HEK293 (cell line): ENCODE results near the gene HARS1.

Source experiments
- CTCF ChIA-PET: fragments of 350-600 bp; formaldehyde crosslinking; extraction: SDS; loops from one replicate; lab custom pipeline; 2021; ENCODE audit warnings: antibody characterized with exemption; lab: Yijun Ruan, JAX
- POLR2A ChIA-PET: fragments of 300-600 bp; formaldehyde crosslinking; extraction: SDS; loops from one replicate; lab custom pipeline; 2020; ENCODE audit warnings: antibody characterized with exemption, inconsistent platforms; lab: Yijun Ruan, JAX
- H3K27ac ChIP-seq: fragments of 200-500 bp; sonication (Bioruptor generic); 2 replicates; pipeline ENCODE4 v1.5.1; 2014; ENCODE audit warnings: low read depth, low read length, control low read depth, inconsistent platforms; ENCODE audit errors: extremely low read depth
- H3K36me3 ChIP-seq, 2 experiments: fragments of 200-500 bp in 1 of 2; sonication (Bioruptor generic) in 1 of 2; 1 replicate in 1 of 2; 2 replicates in 1 of 2; pipeline ENCODE4 v1.5.1; 2014 to 2017; ENCODE audit warnings: inconsistent platforms in 2 of 2, low read length in 2 of 2; ENCODE audit not compliant: control insufficient read depth in 2 of 2, insufficient read depth in 1 of 2
- H3K4me1 ChIP-seq: fragments of 200-500 bp; sonication (Bioruptor generic); 2 replicates; pipeline ENCODE4 v1.5.1; 2014; ENCODE audit warnings: mild to moderate bottlenecking, low read length, inconsistent platforms; ENCODE audit not compliant: control insufficient read depth, insufficient read depth
- H3K4me3 ChIP-seq: 2 replicates; pipeline ENCODE4 v1.5.1; 2011; ENCODE audit warnings: low read depth, mild to moderate bottlenecking, control low read depth, low read length, moderate library complexity
- H3K9me3 ChIP-seq: fragments of 200-500 bp; sonication (Bioruptor generic); 2 replicates; pipeline ENCODE4 v1.5.1; 2014; ENCODE audit warnings: low read depth, low read length, inconsistent platforms; ENCODE audit not compliant: control insufficient read depth, insufficient read depth
- FEZF1 ChIP-seq: fragments of 450-650 bp; formaldehyde crosslinking; IDR thresholded peaks from 2 replicates; pipeline ENCODE4 v1.5.1; 2016; ENCODE audit warnings: missing biosample characterization, missing genetic modification characterization
- GFI1B ChIP-seq: fragments of 450-650 bp; formaldehyde crosslinking; IDR thresholded peaks from 2 replicates; pipeline ENCODE4 v1.5.1; 2016; ENCODE audit warnings: missing biosample characterization, missing genetic modification characterization
- KLF10 ChIP-seq: fragments of 450-650 bp; IDR thresholded peaks from 2 replicates; pipeline ENCODE4 v1.5.1; 2018; ENCODE audit warnings: missing biosample characterization, mild to moderate bottlenecking, missing genetic modification characterization
- KLF7 ChIP-seq: fragments of 450-650 bp; formaldehyde crosslinking; IDR thresholded peaks from 2 replicates; pipeline ENCODE4 v1.5.1; 2016; ENCODE audit warnings: missing biosample characterization, missing genetic modification characterization, borderline replicate concordance
- SALL2 ChIP-seq: fragments of 450-650 bp; formaldehyde crosslinking; IDR thresholded peaks from 2 replicates; pipeline ENCODE4 v1.5.0; 2017; ENCODE audit warnings: missing biosample characterization, mild to moderate bottlenecking, missing genetic modification characterization, borderline replicate concordance
- SP3 ChIP-seq: fragments of 450-650 bp; formaldehyde crosslinking; IDR thresholded peaks from 2 replicates; pipeline ENCODE4 v1.5.1; 2016; ENCODE audit warnings: missing biosample characterization, missing genetic modification characterization
- TRIM28 ChIP-seq: IDR thresholded peaks from 2 replicates; pipeline ENCODE4 v1.6.1; 2011; ENCODE audit warnings: low read length, control low read depth, borderline replicate concordance
- ZBTB48 ChIP-seq: fragments of 450-650 bp; formaldehyde crosslinking; IDR thresholded peaks from 2 replicates; pipeline ENCODE4 v1.5.1; 2016; ENCODE audit warnings: missing biosample characterization, missing genetic modification characterization
- ZIC2 ChIP-seq: fragments of 450-650 bp; formaldehyde crosslinking; IDR thresholded peaks from 2 replicates; pipeline ENCODE4 v1.5.1; 2016; ENCODE audit warnings: missing biosample characterization, missing genetic modification characterization
- ZNF10 ChIP-seq: fragments of 450-650 bp; formaldehyde crosslinking; IDR thresholded peaks from 2 replicates; pipeline ENCODE4 v1.5.1; 2017; ENCODE audit warnings: missing biosample characterization, missing genetic modification characterization
- ZNF184 ChIP-seq: fragments of 450-650 bp; IDR thresholded peaks from 2 replicates; pipeline ENCODE4 v1.5.1; 2018; ENCODE audit warnings: missing biosample characterization, mild to moderate bottlenecking, missing genetic modification characterization
- ZNF2 ChIP-seq: fragments of 450-650 bp; formaldehyde crosslinking; IDR thresholded peaks from 2 replicates; pipeline ENCODE4 v1.5.1; 2016; ENCODE audit warnings: missing biosample characterization, missing genetic modification characterization
- ZNF354C ChIP-seq: fragments of 450-650 bp; formaldehyde crosslinking; IDR thresholded peaks from 2 replicates; pipeline ENCODE4 v1.5.1; 2016; ENCODE audit warnings: missing biosample characterization, missing genetic modification characterization, low read depth, borderline replicate concordance
- ZNF391 ChIP-seq: fragments of 450-650 bp; formaldehyde crosslinking; IDR thresholded peaks from 2 replicates; pipeline ENCODE4 v1.5.1; 2016; ENCODE audit warnings: low read depth, missing biosample characterization, missing genetic modification characterization, borderline replicate concordance
- ZNF488 ChIP-seq: fragments of 450-650 bp; formaldehyde crosslinking; IDR thresholded peaks from 2 replicates; pipeline ENCODE4 v1.5.1; 2016; ENCODE audit warnings: missing biosample characterization, missing genetic modification characterization
- ZNF518A ChIP-seq: fragments of 450-650 bp; formaldehyde crosslinking; conservative IDR thresholded peaks from 2 replicates; pipeline ENCODE4 v1.5.1; 2016; ENCODE audit warnings: low read depth, missing biosample characterization, missing genetic modification characterization
- ZNF580 ChIP-seq: fragments of 450-650 bp; formaldehyde crosslinking; IDR thresholded peaks from 2 replicates; pipeline ENCODE4 v1.5.1; 2016; ENCODE audit warnings: missing biosample characterization, missing genetic modification characterization
- ZNF600 ChIP-seq: fragments of 450-650 bp; formaldehyde crosslinking; IDR thresholded peaks from 2 replicates; pipeline ENCODE4 v1.5.1; 2016; ENCODE audit warnings: missing biosample characterization, missing genetic modification characterization
- ZNF623 ChIP-seq: fragments of 450-650 bp; formaldehyde crosslinking; IDR thresholded peaks from 2 replicates; pipeline ENCODE4 v1.5.1; 2016; ENCODE audit warnings: missing biosample characterization, missing genetic modification characterization
- ZNF629 ChIP-seq: fragments of 450-650 bp; formaldehyde crosslinking; IDR thresholded peaks from 2 replicates; pipeline ENCODE4 v1.5.1; 2017; ENCODE audit warnings: missing biosample characterization, missing genetic modification characterization
- ZNF776 ChIP-seq: fragments of 450-650 bp; formaldehyde crosslinking; IDR thresholded peaks from 2 replicates; pipeline ENCODE4 v1.5.0; 2017; ENCODE audit warnings: missing biosample characterization, missing genetic modification characterization, borderline replicate concordance
- TF ChIP-seq, protein P1 (sequence below): fragments of 450-650 bp; IDR thresholded peaks from 2 replicates; pipeline ENCODE4 v1.5.1; 2018; ENCODE audit warnings: missing biosample characterization, missing genetic modification characterization
- TF ChIP-seq, protein P2 (sequence below): fragments of 450-650 bp; formaldehyde crosslinking; IDR thresholded peaks from 2 replicates; pipeline ENCODE4 v1.5.1; 2016; ENCODE audit warnings: missing biosample characterization, missing genetic modification characterization

HARS1 gene, protein sequence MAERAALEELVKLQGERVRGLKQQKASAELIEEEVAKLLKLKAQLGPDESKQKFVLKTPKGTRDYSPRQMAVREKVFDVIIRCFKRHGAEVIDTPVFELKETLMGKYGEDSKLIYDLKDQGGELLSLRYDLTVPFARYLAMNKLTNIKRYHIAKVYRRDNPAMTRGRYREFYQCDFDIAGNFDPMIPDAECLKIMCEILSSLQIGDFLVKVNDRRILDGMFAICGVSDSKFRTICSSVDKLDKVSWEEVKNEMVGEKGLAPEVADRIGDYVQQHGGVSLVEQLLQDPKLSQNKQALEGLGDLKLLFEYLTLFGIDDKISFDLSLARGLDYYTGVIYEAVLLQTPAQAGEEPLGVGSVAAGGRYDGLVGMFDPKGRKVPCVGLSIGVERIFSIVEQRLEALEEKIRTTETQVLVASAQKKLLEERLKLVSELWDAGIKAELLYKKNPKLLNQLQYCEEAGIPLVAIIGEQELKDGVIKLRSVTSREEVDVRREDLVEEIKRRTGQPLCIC

DNA sequence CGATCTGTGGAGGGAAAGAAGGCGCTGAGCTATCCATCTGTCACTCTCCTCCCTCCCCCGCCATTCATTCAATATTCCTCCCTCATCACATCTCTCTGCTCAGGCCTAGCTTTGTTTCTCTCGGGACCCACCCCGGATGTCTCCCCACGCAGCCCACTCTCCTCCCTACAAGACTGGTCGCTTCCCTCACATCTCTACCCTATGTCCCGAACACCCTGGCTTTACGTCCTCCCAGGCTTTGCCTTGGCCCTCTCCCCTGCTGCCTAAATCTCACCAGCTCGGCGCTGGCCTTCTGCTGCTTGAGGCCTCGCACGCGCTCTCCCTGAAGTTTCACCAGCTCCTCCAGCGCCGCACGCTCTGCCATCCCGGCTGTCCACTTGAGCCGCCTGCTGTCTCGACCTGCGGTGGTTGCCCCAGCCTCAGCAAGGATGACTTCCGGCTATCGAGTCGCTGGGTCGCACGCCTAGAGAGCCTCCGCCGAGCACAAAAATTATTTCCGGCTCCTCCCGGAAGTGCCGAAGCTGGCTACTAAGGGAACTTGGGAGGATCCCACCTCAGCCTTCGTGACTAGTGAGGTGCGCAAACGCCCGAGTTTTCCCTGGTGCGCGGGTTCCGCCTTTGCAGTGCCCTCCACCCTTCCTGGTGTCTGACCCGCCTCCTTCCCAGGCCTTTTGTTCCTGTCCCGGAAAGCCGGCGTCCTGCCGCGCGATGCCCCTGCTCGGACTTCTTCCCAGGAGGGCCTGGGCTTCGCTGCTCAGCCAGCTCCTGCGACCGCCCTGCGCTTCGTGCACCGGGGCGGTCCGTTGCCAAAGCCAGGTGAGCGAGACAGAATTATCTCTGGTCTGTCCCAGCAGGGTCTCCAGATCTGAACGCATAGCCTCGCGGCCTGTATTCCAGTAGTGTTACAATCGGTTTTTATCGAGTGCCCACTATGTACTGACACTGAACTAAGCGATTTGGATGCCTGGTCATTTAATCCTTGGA is at the start of gene HARS1, which contains the start of gene HARS2:
Gene HARS1 (minus strand): TSS at position 430 of the 984 bp plus-strand sequence. CDS start 66 bp downstream, at position 364.
Gene HARS2 (plus strand): TSS at position 515 of the 984 bp plus-strand sequence. CDS start 194 bp downstream, at position 709.
- H3K27ac ChIP-seq = peak within 1 kb of the TSS; percentile 75
- 0 out of 2 replicates have a peak, but pooled peaks cover 2% of the 10 kb centered on the region for H3K4me1 ChIP-seq
- POLR2A ChIA-PET = interaction anchor here (0.6 to 2.8 kb wide), 21 partner anchors 10 to 444 kb away, joined by 3 to 51 read pairs (median 6); partner anchors contain the start of genes ANKHD1, APBB3, DND1 and HBEGF
- peak within 1 kb of the TSS; percentile 72 for H3K4me3 ChIP-seq
- no peaks in the 10 kb centered on the region for H3K9me3 ChIP-seq
- CTCF ChIA-PET = interaction anchor here (0.6 to 2.0 kb wide), 5 partner anchors 17 to 553 kb away, joined by 3 to 8 read pairs (median 3); no protein-coding TSS in a partner anchor
- peaks cover 46 to 66% of the 10 kb centered on the region in 2 experiments for H3K36me3 ChIP-seq
- peak; percentile 99 for TF ChIP-seq ZNF600 (tag by site-specific recombination)
- TF ChIP-seq ZIC2 (tag by site-specific recombination) = peak; percentile 67
- no peak for TF ChIP-seq SALL2 (tag by site-specific recombination)
- TF ChIP-seq FEZF1 (tag by site-specific recombination) = peak; percentile 27
- no peak for TF ChIP-seq TRIM28
- TF ChIP-seq SP3 (tag by site-specific recombination) = peak; percentile 81
- 0 out of 2 replicates have a peak, but pooled peaks have one; percentile 8 for TF ChIP-seq ZNF184 (tag by site-specific recombination)
- peak; percentile 85 for TF ChIP-seq ZNF629 (tag by site-specific recombination)
- TF ChIP-seq ZNF391 (tag by site-specific recombination) = peak; percentile 76; the same call in 1 of the 2 replicates
- TF ChIP-seq ZNF518A (tag by site-specific recombination) = peak; percentile 97
- no peak for TF ChIP-seq ZNF623
- TF ChIP-seq ZNF354C = no peak
- TF ChIP-seq ZNF580 (tag by site-specific recombination) = 0 out of 2 replicates have a peak, but pooled peaks have one; percentile 53
- TF ChIP-seq ZNF488 (tag by site-specific recombination) = no peak
- TF ChIP-seq GFI1B = no peak
- TF ChIP-seq ZNF2 = peak; percentile 80; the same call in 1 of the 2 replicates
- TF ChIP-seq ZNF776 (tag by site-specific recombination) = no peak
- no peak for TF ChIP-seq KLF7 (tag by site-specific recombination)
- no peak; the same call in 1 of the 2 replicates for TF ChIP-seq ZNF10
- TF ChIP-seq ZBTB48 (tag by site-specific recombination) = peak; percentile 89
- TF ChIP-seq, protein P1, sequence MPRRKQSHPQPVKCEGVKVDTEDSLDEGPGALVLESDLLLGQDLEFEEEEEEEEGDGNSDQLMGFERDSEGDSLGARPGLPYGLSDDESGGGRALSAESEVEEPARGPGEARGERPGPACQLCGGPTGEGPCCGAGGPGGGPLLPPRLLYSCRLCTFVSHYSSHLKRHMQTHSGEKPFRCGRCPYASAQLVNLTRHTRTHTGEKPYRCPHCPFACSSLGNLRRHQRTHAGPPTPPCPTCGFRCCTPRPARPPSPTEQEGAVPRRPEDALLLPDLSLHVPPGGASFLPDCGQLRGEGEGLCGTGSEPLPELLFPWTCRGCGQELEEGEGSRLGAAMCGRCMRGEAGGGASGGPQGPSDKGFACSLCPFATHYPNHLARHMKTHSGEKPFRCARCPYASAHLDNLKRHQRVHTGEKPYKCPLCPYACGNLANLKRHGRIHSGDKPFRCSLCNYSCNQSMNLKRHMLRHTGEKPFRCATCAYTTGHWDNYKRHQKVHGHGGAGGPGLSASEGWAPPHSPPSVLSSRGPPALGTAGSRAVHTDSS (tag by site-specific recombination) = no peak
- TF ChIP-seq, protein P2, sequence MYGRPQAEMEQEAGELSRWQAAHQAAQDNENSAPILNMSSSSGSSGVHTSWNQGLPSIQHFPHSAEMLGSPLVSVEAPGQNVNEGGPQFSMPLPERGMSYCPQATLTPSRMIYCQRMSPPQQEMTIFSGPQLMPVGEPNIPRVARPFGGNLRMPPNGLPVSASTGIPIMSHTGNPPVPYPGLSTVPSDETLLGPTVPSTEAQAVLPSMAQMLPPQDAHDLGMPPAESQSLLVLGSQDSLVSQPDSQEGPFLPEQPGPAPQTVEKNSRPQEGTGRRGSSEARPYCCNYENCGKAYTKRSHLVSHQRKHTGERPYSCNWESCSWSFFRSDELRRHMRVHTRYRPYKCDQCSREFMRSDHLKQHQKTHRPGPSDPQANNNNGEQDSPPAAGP = peak; percentile 77; the same call in 1 of the 2 replicates
- TF ChIP-seq KLF10 (tag by site-specific recombination) = no peak
